Measurements from ENCODE around the gene DNAH8.
"Not testable (repeated sequence)": the region's sequence is repeated elsewhere in the genome, so short reads cannot be mapped to it uniquely, and the experiment has no call there.

Gene DNAH8

DNA sequence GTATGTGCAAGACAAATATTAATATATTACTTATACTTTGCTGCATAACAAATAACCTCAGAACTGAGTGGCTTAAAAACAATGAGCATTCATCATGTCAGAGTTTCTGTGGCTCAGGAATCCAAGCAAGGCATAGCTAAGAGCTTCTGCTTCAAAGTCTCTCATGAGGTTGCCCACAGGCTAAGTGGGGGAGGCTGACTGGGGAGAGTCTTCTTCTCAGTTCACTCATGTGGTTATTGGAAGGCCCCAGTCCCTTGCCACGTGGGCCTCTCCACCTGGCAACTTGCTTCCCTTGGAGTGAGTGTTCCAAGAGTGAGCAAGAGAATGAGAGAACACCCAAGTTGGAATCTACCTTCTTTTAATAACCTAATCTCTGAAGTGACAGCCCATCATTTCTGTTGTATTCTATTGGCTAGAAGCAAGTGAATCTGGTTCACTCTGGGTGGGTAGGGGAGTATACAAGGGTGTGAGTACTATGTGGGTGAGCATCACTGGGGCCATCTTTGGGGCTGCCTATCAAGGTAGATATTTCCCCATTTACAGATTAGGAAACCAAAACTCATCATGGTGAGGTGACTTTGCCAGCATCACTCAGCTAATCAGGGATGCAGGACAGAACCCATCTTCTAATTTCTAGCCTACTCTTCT, 36.0 kb downstream of the DNAH8 start:
- no peak for DNase-seq

GRCh38 chr6:38753707-38754106, 38.6 kb downstream of the DNAH8 start:
- DNase-seq, result no peak

- DNase-seq, result no peak
Observed at GRCh38 chr6:38755207-38755606, 40.1 kb downstream of the DNAH8 start.

DNA sequence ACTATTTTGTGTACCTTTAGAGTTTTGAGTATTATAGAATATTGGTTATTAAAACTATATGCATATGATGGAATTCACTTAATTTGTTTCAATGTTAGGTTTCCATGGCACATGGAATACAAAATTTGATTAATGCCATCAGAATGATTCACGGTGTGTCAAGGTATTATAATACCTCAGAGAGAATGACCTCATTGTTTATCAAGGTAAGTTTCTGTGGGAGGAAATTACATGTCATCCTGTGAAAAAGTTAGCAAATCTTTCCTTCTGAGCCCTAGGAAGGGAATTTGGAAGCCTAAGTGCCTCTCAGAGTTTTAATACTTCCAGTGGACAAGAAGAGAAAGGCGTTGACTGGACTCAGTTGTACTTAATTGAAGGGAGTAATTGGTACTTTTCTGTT, 40.8 kb downstream of the DNAH8 start:
- no peak for DNase-seq

- DNase-seq, result no peak
Observed at GRCh38 chr6:38760097-38760496, 45.0 kb downstream of the DNAH8 start.

DNA sequence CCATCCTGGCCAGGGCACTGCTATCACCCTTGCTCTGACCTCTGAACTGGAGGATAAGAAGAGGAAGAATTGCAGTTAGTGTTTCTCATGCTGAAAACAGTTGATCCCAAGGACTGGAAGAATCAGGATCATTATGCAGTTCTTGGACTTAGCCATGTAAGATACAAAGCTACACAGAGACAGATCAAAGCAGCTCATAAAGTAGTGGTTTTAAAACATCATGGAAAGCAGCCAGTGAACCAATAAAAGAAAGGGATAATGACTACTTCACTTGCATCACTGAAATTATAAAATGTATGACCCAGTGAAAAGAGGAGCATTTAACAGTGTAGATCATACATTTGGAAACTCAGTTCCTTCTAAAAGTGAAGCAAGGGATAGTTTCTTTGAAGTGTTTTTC, 47.7 kb downstream of the DNAH8 start:
- DNase-seq, result no peak

DNA sequence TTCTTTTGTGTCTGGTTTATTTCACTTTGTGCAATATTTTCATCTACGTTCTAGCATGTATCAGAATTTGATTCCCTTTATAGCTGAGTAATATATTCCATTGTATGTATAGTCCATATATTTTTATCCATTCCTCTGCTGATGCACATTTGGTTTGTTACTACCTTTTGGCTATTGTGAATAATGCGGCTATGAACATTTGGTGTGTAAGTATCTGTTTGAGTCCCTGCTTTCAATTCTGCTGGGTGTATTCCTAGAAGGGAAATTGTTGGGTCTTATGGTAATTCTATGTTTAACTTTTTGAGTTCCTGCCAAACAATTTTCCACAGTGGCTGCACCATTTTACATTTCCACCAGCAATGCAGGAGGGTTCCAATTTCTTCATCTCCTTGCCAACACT, 52.4 kb downstream of the DNAH8 start:
- no peak for DNase-seq

GRCh38 chr6:38773338-38773737, 58.2 kb downstream of the DNAH8 start:
- DNase-seq, result no peak

DNA sequence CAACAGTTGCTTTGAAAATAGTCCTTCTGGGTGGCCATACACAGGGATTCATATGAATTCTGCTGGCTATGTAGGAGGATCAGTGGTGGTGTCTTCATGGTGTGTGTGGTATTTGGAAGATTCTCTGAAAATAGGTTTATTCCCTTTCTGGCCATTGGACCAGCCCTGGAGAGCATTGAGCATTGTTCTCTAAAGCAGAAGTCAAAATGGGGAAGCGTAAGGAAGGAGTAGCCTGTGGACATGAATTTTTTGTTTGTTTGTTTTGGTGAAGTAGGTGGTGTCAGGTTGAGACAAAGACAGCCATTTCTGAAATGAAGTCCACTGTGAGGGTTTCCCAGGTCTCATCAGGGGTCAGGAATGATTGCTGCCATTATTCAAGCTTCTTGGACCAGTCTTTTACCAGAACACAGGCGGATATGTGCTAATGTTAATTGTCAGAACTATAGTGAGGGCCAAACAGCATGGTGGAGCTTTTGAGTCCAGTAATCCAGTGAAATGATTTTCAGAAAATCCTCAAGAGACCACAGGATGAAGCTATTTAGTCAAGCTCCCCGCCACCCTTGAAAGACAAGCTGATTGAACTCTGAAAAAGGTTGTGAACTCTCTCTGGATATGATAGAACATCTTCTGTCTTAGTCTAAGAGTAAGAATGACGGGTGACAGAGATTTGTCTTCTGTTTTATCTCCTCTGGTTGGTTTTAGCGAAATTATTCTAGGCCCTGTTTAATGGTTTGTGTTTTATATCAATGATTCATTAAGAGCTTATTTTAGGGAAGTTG, 60.0 kb downstream of the DNAH8 start:
- no peak for DNase-seq

DNA sequence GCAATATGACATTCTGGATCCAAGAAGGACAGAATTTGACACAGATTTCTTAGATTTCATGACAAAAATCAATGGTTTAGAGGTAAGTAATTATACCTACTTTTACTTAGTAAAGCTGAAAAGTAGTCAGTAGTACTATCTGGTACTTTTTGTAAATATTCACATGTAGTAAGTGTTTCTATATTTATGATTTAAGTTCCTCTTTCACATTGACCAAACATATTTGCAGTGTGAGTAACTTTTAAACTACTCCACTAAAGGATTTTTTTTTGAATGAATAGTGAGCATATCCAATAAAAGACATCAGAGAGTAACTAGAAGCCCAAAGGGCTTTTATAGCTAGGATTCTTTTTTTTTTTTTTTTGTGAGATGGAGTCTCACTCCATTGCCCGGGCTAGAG, 60.8 kb downstream of the DNAH8 start:
- no peak for DNase-seq

- no peak for DNase-seq
Observed at GRCh38 chr6:38776515-38776914, 61.4 kb downstream of the DNAH8 start.

- DNase-seq, result no peak
Observed at GRCh38 chr6:38779310-38780062, 64.4 kb downstream of the DNAH8 start.

DNA sequence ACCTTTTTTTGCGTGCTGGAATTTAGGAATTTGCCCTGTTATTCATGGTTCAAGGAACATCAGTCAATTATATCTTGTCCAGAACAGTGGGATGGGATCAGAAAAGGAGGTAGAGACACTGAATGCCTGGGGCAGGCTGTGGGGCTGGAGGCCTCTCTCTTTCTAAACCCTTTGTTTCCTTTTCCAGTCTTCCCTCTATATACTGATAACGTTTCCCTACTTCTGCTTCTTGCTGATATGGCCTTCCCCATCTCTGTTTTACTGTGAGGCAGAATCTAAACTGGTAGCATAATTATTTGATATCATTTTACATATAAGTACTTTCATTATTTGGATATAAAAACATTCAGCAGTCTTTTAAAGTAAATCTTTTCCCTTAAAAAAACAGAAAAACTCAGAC, 67.5 kb downstream of the DNAH8 start:
- no peak for DNase-seq

GRCh38 chr6:38783443-38784228, 68.5 kb downstream of the DNAH8 start:
- DNase-seq, result no peak

- no peak for DNase-seq
Observed at GRCh38 chr6:38784506-38785235, 69.6 kb downstream of the DNAH8 start.

- no peak for DNase-seq
Observed at GRCh38 chr6:38786486-38786885, 71.4 kb downstream of the DNAH8 start.

- no peak for DNase-seq
Observed at GRCh38 chr6:38789256-38789655, 74.1 kb downstream of the DNAH8 start.

DNA sequence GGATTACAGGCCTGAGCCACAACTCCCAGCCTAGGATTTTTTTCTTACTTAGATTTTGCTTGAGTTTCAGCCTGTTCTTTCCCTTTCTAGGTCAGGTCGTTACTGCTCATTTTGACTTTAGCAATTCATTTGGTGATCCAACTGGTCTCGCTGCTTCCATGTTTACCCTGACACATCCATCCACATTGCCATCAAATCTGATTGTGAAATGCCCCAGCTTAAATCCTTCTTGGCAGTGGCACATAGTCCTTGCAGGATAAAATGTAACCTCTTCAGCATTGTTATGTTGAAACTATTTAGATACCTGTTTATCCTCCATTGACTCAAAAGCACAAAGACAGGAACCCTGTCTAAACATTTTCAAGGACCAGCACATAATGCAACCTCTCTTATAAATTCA, 77.2 kb downstream of the DNAH8 start:
- DNase-seq, result no peak

- DNase-seq, result no peak
Observed at GRCh38 chr6:38794682-38795081, 79.6 kb downstream of the DNAH8 start.

DNA sequence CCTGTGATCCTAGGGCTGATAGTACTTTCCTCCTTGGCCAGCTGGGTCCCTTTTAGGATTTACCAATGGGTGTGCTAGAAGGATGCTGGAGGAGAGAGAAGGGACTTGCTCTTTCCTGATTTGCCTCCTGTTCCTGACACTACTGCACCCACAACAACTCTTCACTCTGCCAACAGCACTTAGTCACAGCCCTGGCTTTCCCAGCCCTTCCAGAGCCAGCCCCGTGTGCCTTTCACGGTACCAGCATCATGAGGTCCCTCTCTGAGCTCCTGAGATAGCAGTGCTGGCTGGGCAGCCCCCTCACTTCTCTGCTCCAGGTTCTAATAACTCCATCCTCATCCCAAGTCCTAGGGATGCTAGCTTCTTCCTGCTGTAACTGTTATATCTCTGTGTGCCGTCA, 80.9 kb downstream of the DNAH8 start:
- no peak for DNase-seq

DNA sequence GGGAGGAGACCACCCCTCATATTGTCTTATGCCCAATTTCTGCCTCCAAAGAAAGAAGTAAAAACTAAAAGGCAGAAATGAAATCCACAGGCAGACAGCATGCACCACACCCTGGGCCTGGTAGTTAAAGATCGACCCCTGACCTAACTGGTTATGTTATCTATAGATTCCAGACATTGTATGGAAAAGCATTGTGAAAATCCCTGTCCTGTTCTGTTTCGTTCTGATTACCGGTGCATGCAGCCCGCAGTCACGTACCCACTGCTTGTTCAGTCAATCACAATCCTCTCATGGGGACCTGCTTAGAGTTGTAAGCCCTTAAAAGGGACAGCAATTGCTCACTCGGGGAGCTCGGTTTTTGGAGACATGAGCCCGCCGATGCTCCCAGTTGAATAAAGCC, 81.3 kb downstream of the DNAH8 start:
- not testable (repeated sequence) for DNase-seq

GRCh38 chr6:38796850-38797249, 81.7 kb downstream of the DNAH8 start:
- DNase-seq, result no peak

DNA sequence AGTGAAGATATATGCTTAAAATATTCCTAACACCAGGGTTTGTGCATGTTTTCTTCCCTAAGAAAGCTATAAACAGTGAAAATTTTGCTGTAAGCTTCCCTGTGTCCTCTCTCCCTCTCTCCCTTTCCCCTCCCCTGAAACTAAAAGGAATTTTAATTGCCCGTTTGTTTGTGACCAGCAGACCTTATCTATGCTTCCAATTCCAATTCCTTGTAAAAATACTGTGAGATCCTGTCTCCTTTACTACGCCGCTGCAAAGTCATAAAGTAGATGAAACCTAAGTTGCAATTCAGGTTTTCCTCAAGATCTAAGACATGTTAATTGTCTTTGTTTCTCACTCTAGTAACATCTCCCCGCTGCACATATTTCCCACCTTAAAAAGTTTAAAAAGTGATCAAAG, 82.3 kb downstream of the DNAH8 start:
- DNase-seq, result no peak

Measured in SHP77 (cell line).